Endothelial cell of umbilical vein (primary cell): ENCODE measurements around the gene RHOH. TPM values are rescaled to one million over a fixed set of nuclear protein-coding genes. Genes with fewer than 3 reads are reported as not detected.

Experiments used
- BruUV-seq: library from RNA; stranded (reverse); fragments of 400-500 nt; replicated peaks from 2 replicates; lab custom pipeline; 2021; lab: Mats Ljungman, UMichigan
- CTCF ChIA-PET: fragments of 300-600, 350-600 bp; sonication (Branson Sonifier 250); formaldehyde crosslinking; loops from one replicate; lab custom pipeline; 2021; ENCODE audit warnings: antibody characterized with exemption, inconsistent platforms; lab: Charles Lee
- POLR2A ChIA-PET: fragments of 300-600, 350-600 bp; sonication (Branson Sonifier 250); formaldehyde crosslinking; loops from one replicate; lab custom pipeline; 2021; ENCODE audit warnings: antibody characterized with exemption, inconsistent platforms; lab: Charles Lee
- DNase-seq: peaks from one replicate; pipeline ENCODE4 v3.0.0-alpha.2; 2011; ENCODE audit warnings: low read depth, low spot score
- FAIRE-seq: peaks from 2 replicates; lab custom pipeline; 2011; peaks lifted over from hg19 to GRCh38; lab: Jason Lieb, UNC
- H2AFZ ChIP-seq: 2 replicates; pipeline ENCODE4 v1.6.0; 2012; ENCODE audit warnings: low read depth, low read length, control low read depth, inconsistent platforms
- H3K27ac ChIP-seq: 2 replicates; pipeline ENCODE4 v1.5.1; 2011; ENCODE audit warnings: low read depth, mild to moderate bottlenecking, control low read depth, low read length, moderate library complexity; ENCODE audit not compliant: insufficient read depth
- H3K27me3 ChIP-seq, 2 experiments: 2 replicates each; pipeline versions ENCODE4 v1.6.0 to v1.6.1; 2011; ENCODE audit warnings: low read length in 2 of 2, mixed read lengths in 1 of 2; ENCODE audit not compliant: control insufficient read depth in 2 of 2, insufficient read depth in 2 of 2
- H3K36me3 ChIP-seq, 2 experiments: 2 replicates in 1 of 2; 3 replicates in 1 of 2; pipeline ENCODE4 v1.5.1; 2011; ENCODE audit warnings: low read length in 2 of 2, mild to moderate bottlenecking in 1 of 2, moderate library complexity in 1 of 2; ENCODE audit not compliant: control insufficient read depth in 2 of 2, insufficient read depth in 2 of 2; ENCODE audit errors: extremely low read depth in 1 of 2
- H3K4me1 ChIP-seq: 3 replicates; pipeline ENCODE4 v1.5.1; 2011; ENCODE audit warnings: mild to moderate bottlenecking, low read length; ENCODE audit not compliant: control insufficient read depth, insufficient read depth; ENCODE audit errors: extremely low read depth
- H3K4me2 ChIP-seq: 2 replicates; pipeline ENCODE4 v1.6.1; 2011; ENCODE audit warnings: low read length, control low read depth, mixed read lengths; ENCODE audit not compliant: insufficient read depth
- H3K4me3 ChIP-seq, 3 experiments: fragments of 200-600 bp in 1 of 3; sonication (generic), shearing (Covaris generic) in 1 of 3; replicated peaks in 1 of 3; 2 replicates each; pipeline ENCODE4 v1.5.1; 2011 to 2016; ENCODE audit warnings: control low read depth in 3 of 3, low read length in 3 of 3, mild to moderate bottlenecking in 2 of 3, inconsistent platforms in 1 of 3, low read depth in 1 of 3, moderate library complexity in 1 of 3; ENCODE audit not compliant: insufficient read depth in 1 of 3
- H3K79me2 ChIP-seq: 2 replicates; pipeline ENCODE4 v1.6.0; 2012; ENCODE audit warnings: low read length, inconsistent platforms; ENCODE audit not compliant: control insufficient read depth, insufficient read depth
- H3K9ac ChIP-seq: replicated peaks from 2 replicates; pipeline ENCODE3; 2011; ENCODE audit warnings: low read length, control low read depth; ENCODE audit not compliant: insufficient read depth; ENCODE audit errors: extremely low read depth
- H3K9me1 ChIP-seq: replicated peaks from 3 replicates; pipeline ENCODE4 v1.6.0; 2011; ENCODE audit warnings: mild to moderate bottlenecking, low read length; ENCODE audit not compliant: control insufficient read depth, insufficient read depth; ENCODE audit errors: extremely low read depth
- H3K9me3 ChIP-seq: replicated peaks from 2 replicates; pipeline ENCODE4 v1.5.1; 2012; ENCODE audit warnings: low read length, inconsistent platforms; ENCODE audit not compliant: control insufficient read depth, insufficient read depth
- H4K20me1 ChIP-seq: replicated peaks from 2 replicates; pipeline ENCODE3; 2011; ENCODE audit warnings: mild to moderate bottlenecking, low read length; ENCODE audit not compliant: control insufficient read depth, insufficient read depth; ENCODE audit errors: extremely low read depth
- CTCF ChIP-seq, 2 donors: IDR thresholded peaks; 1 replicate in 1 of 2; 2 replicates in 1 of 2; pipeline ENCODE4 v1.5.1; 2011; ENCODE audit warnings: low read length in 2 of 2, mild to moderate bottlenecking in 2 of 2, moderate library complexity in 2 of 2, control low read depth in 1 of 2, inconsistent platforms in 1 of 2, low read depth in 1 of 2; ENCODE audit not compliant: insufficient read depth in 1 of 2; ENCODE audit errors: extremely low read depth in 1 of 2
- EZH2 ChIP-seq: IDR thresholded peaks from 2 replicates; pipeline ENCODE4 v1.6.1; 2012; ENCODE audit warnings: borderline replicate concordance, low read depth, mild to moderate bottlenecking, moderate library complexity, low read length, inconsistent platforms; ENCODE audit not compliant: severe bottlenecking
- FOS ChIP-seq: IDR thresholded peaks from 2 replicates; pipeline ENCODE4 v1.6.1; 2011; ENCODE audit warnings: mild to moderate bottlenecking, low read length, moderate library complexity, borderline replicate concordance; ENCODE audit not compliant: insufficient read depth
- GATA2 ChIP-seq: IDR thresholded peaks from 2 replicates; pipeline ENCODE4 v1.7.0; 2011; ENCODE audit warnings: low read depth, mild to moderate bottlenecking, moderate library complexity, mixed read lengths, low read length; ENCODE audit not compliant: insufficient read length, insufficient read depth
- JUN ChIP-seq: IDR thresholded peaks from 2 replicates; pipeline ENCODE4 v1.6.1; 2011; ENCODE audit warnings: borderline replicate concordance, low read depth; ENCODE audit not compliant: insufficient read length, insufficient read depth
- MAX ChIP-seq: IDR thresholded peaks from 2 replicates; pipeline ENCODE4 v1.6.1; 2011; ENCODE audit not compliant: insufficient read depth, insufficient read length
- MYC ChIP-seq: IDR thresholded peaks from one replicate; pipeline ENCODE4 v1.6.1; 2011; ENCODE audit warnings: mild to moderate bottlenecking, low read depth, low read length
- POLR2A ChIP-seq: IDR thresholded peaks from 2 replicates; pipeline ENCODE4 v1.6.1; 2012; ENCODE audit warnings: low read depth, mild to moderate bottlenecking, control low read depth, low read length
- POLR2AphosphoS5 ChIP-seq: IDR thresholded peaks from 2 replicates; pipeline ENCODE4 v1.6.1; 2012; ENCODE audit warnings: low read depth, mild to moderate bottlenecking, control low read depth, low read length, moderate library complexity; ENCODE audit not compliant: insufficient read depth
- dilution Hi-C: fragments of 300-500 bp; cut with MboI; formaldehyde crosslinking; loops from one replicate; pipeline ENCODE4 v1.15.0; 2019; ENCODE audit warnings: low sequenced_read_pairs; ENCODE audit not compliant: extremely low pct_ligation_motif_present
- intact Hi-C: fragments of 100-400 bp; cut with micrococcal nuclease; formaldehyde crosslinking; loops from one replicate; pipeline ENCODE4 v1.10.0; 2022
- polyA plus RNA-seq, 4 experiments: library from polyadenylated mRNA; depleted of rRNA in 3 of 4; stranded (reverse) in 3 of 4; unstranded in 1 of 4; fragments of >200 nt; gene quantifications; 2 replicates each; pipeline versions ENCODE4 v1.2.1 to v1.2.3, GENCODE V29; 2011 to 2012; ENCODE audit warnings: missing spikeins in 1 of 4
- total RNA-seq: library from RNA; stranded (reverse); gene quantifications from 2 replicates; pipeline ENCODE4 v1.2.3, GENCODE V29; 2021

The RHOH gene
- total and polyA plus RNA-seq, 2 donors (not counting 3 experiments of a cell fraction or from before 2014, with no cell fraction given) = not detected

GRCh38 chr4:40269133-40269532 is 72.3 kb downstream of the RHOH start:
- ChIA-PET CTCF (no interaction called here), POLR2A (no interaction called here)
- Histone ChIP-seq H3K27me3 (no peaks in the 10 kb centered on the region), H3K9ac (no peak overlapping the region), H3K9me3 (no peaks in the 10 kb centered on the region), H3K9me1 (no peaks in the 10 kb centered on the region), H2AFZ (no peak overlapping the region), H3K79me2 (no peaks in the 10 kb centered on the region), H3K4me2 (no peak overlapping the region), H4K20me1 (no peaks in the 10 kb centered on the region), H3K36me3 (no peaks in the 10 kb centered on the region), H3K4me3 (no peak overlapping the region), H3K4me1 (no peaks in the 10 kb centered on the region), H3K27ac (no peak overlapping the region)
- no peak for DNase-seq
- dilution Hi-C loops = no loop called here
- TF ChIP-seq FOS = no peak
- FAIRE-seq = no peak
- intact Hi-C loops = no loop called here
- no TSS peak for BruUV-seq

GRCh38 chr4:40270609-40271008 is 73.8 kb downstream of the RHOH start:
- H3K9ac ChIP-seq = no peak overlapping the region
- BruUV-seq = no TSS peak
- no peak overlapping the region for H3K4me3 ChIP-seq
- H3K27me3 ChIP-seq = no peaks in the 10 kb centered on the region
- POLR2A ChIA-PET = no interaction called here
- intact Hi-C loops = no loop called here
- no peak for DNase-seq
- H3K79me2 ChIP-seq = no peaks in the 10 kb centered on the region
- CTCF ChIA-PET = interaction anchor here (0.9 kb wide), 1 partner anchor 11 kb away, joined by 3 read pairs; no protein-coding TSS in a partner anchor
- no peak overlapping the region for H3K4me2 ChIP-seq
- H2AFZ ChIP-seq = no peak overlapping the region
- no peaks in the 10 kb centered on the region for H4K20me1 ChIP-seq
- TF ChIP-seq POLR2A (no peak), EZH2 (no peak), GATA2 (no peak), MYC (no peak), FOS (no peak), CTCF (IDR thresholded peaks at IDR 0.05; ENCODE audit: extremely low read depth in 1 of 2, insufficient read depth in 1 of 2, low read depth in 1 of 2, low read length in 2 of 2) (no peak), JUN (no peak), POLR2AphosphoS5 (no peak), MAX (no peak)
- no peak for FAIRE-seq
- H3K27ac ChIP-seq = no peak overlapping the region
- H3K36me3 ChIP-seq = no peaks in the 10 kb centered on the region
- H3K9me3 ChIP-seq = no peaks in the 10 kb centered on the region
- no peaks in the 10 kb centered on the region for H3K9me1 ChIP-seq
- no peaks in the 10 kb centered on the region for H3K4me1 ChIP-seq
- dilution Hi-C loops = no loop called here
